DOHH2 (cell line): ENCODE results near the gene PPFIA1.

Source experiments
- H3F3A ChIP-seq: fragments of 200-600 bp; sonication (generic), shearing (Covaris generic); 2 replicates; pipeline ENCODE4 v1.6.0; 2016; ENCODE audit warnings: antibody characterized with exemption, mild to moderate bottlenecking; ENCODE audit not compliant: control insufficient read depth, insufficient read depth
- H3K27ac ChIP-seq: fragments of 200-600 bp; sonication (generic); 2 replicates; pipeline ENCODE4 v1.5.1; 2014; ENCODE audit warnings: low read depth, mild to moderate bottlenecking, low read length, moderate library complexity
- H3K27me3 ChIP-seq: fragments of 200-600 bp; sonication (generic); 2 replicates; pipeline ENCODE4 v1.6.1; 2014; ENCODE audit warnings: mild to moderate bottlenecking, low read length, mixed read lengths; ENCODE audit not compliant: control insufficient read depth
- H3K36me3 ChIP-seq: fragments of 200-600 bp; sonication (generic); 2 replicates; pipeline ENCODE4 v1.6.1; 2014; ENCODE audit warnings: mild to moderate bottlenecking, low read length, moderate library complexity, mixed read lengths; ENCODE audit not compliant: control insufficient read depth
- H3K4me1 ChIP-seq: fragments of 200-600 bp; sonication (generic); 2 replicates; pipeline ENCODE4 v1.6.1; 2014; ENCODE audit warnings: mild to moderate bottlenecking, low read length, mixed read lengths; ENCODE audit not compliant: control insufficient read depth
- H3K4me2 ChIP-seq: fragments of 200-600 bp; sonication (generic); 2 replicates; pipeline ENCODE4 v1.6.0; 2014; ENCODE audit warnings: mild to moderate bottlenecking, low read length, moderate library complexity
- H3K4me3 ChIP-seq: fragments of 200-600 bp; sonication (generic); 2 replicates; pipeline ENCODE4 v1.5.1; 2014; ENCODE audit warnings: mild to moderate bottlenecking, low read length, mixed read lengths
- H3K79me2 ChIP-seq: fragments of 200-600 bp; sonication (generic); 2 replicates; pipeline ENCODE4 v1.6.1; 2014; ENCODE audit warnings: mild to moderate bottlenecking, low read length, mixed read lengths; ENCODE audit not compliant: control insufficient read depth
- H3K9me2 ChIP-seq: fragments of 200-600 bp; sonication (generic); replicated peaks from 2 replicates; pipeline ENCODE4 v1.6.1; 2014; ENCODE audit warnings: mild to moderate bottlenecking, low read length, mixed read lengths; ENCODE audit not compliant: control insufficient read depth
- H3K9me3 ChIP-seq: fragments of 200-600 bp; sonication (generic); 2 replicates; pipeline ENCODE4 v1.6.1; 2014; ENCODE audit warnings: antibody characterized with exemption, low read length, mixed read lengths; ENCODE audit not compliant: control insufficient read depth, insufficient read depth
- H4K20me1 ChIP-seq: fragments of 200-600 bp; sonication (generic); 2 replicates; pipeline ENCODE4 v1.6.0; 2014; ENCODE audit warnings: low read depth, mild to moderate bottlenecking, antibody characterized with exemption, low read length, moderate library complexity; ENCODE audit not compliant: control insufficient read depth, insufficient read depth
- EZH2phosphoT487 ChIP-seq: fragments of 200-600 bp; sonication (generic); IDR thresholded peaks from 2 replicates; pipeline ENCODE4 v1.6.1; 2017; ENCODE audit warnings: borderline replicate concordance, mild to moderate bottlenecking, antibody characterized with exemption, low read length, moderate library complexity, mixed read lengths
- TF ChIP-seq, protein P1 (sequence below): fragments of 200-600 bp; sonication (generic); IDR thresholded peaks from one replicate; pipeline ENCODE4 v1.5.1; 2014; ENCODE audit warnings: antibody characterized with exemption, mild to moderate bottlenecking, low read depth, low read length; ENCODE audit not compliant: poor library complexity, severe bottlenecking

Gene PPFIA1

DNA sequence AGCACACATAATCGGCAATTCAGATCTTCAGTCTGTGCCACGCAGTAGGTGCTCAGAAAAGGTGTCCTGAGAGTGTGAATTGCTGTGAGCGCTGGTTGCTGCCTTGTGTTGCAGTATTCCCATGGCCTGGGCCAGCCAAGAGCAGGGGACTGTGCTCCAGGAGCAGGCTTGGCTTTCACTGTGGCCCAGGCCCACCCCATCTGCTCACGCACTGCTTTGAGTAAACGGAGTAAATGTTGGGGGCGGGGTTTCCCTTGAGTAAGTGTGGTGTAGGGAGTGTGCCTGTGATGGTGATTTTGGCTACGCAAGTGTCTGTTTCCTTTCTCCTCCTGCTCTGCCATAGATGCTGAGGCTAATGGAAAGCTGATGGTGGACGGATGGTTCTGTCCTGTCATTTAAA is 130.2 kb downstream of the PPFIA1 start:
- no peaks in the 10 kb centered on the region for H3K9me2 ChIP-seq
- no peaks in the 10 kb centered on the region for H3K9me3 ChIP-seq
- H3F3A ChIP-seq: no peaks in the 10 kb centered on the region; the same call in 1 of the 2 replicates
- no peaks in the 10 kb centered on the region for H3K79me2 ChIP-seq
- no peak overlapping the region for H3K27ac ChIP-seq
- H4K20me1 ChIP-seq: peaks cover 17% of the 10 kb centered on the region; the same call in 1 of the 2 replicates
- peaks cover 89% of the 10 kb centered on the region for H3K27me3 ChIP-seq
- H3K4me2 ChIP-seq: no peak overlapping the region
- H3K4me3 ChIP-seq: no peak overlapping the region
- peaks cover 36% of the 10 kb centered on the region for H3K4me1 ChIP-seq
- no peaks in the 10 kb centered on the region for H3K36me3 ChIP-seq
- no peak for TF ChIP-seq EZH2phosphoT487
- TF ChIP-seq, protein P1, sequence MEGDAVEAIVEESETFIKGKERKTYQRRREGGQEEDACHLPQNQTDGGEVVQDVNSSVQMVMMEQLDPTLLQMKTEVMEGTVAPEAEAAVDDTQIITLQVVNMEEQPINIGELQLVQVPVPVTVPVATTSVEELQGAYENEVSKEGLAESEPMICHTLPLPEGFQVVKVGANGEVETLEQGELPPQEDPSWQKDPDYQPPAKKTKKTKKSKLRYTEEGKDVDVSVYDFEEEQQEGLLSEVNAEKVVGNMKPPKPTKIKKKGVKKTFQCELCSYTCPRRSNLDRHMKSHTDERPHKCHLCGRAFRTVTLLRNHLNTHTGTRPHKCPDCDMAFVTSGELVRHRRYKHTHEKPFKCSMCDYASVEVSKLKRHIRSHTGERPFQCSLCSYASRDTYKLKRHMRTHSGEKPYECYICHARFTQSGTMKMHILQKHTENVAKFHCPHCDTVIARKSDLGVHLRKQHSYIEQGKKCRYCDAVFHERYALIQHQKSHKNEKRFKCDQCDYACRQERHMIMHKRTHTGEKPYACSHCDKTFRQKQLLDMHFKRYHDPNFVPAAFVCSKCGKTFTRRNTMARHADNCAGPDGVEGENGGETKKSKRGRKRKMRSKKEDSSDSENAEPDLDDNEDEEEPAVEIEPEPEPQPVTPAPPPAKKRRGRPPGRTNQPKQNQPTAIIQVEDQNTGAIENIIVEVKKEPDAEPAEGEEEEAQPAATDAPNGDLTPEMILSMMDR: no peak

DNA sequence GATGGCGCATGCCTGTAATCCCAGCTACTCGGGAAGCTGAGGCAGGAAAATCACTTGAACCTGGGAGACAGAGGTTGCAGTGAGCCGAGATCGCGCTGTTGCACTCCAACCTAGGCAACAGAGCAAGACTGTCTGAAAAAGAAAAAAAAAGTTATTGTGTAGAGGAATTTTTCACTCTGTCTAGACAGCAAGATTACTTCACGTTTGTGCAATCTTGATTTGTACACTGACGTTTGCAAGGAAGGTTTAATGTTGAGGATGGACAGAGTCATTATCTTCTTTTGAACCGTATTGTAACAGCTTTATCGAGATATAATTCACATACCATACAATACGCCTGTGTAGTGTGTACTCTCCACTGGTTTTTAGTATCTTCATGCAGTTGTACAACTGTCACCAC is 131.5 kb downstream of the PPFIA1 start:
- no peaks in the 10 kb centered on the region for H3K79me2 ChIP-seq

DNA sequence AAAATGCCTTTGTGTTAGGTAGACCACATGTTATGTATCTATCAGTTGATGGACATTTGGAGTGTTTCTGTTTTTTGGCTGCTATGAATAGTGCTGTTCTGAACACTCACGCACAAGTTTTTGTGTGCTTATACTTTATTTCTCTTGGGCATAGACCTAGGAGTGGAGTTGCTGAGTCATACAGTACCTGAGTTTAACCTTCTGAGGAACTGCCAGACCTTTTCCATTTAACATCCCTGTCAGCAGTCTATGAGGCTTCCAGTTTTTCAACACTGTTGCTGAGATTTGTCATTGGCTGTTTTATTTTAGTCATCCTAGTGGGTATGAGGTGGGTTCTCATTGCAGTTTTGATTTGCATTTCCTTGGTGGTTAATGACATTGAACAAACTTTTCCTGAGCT is 132.2 kb downstream of the PPFIA1 start:
- H4K20me1 ChIP-seq: peaks cover 17% of the 10 kb centered on the region
- H3K79me2 ChIP-seq: no peaks in the 10 kb centered on the region
- peaks cover 86% of the 10 kb centered on the region for H3K27me3 ChIP-seq
- no peak for TF ChIP-seq EZH2phosphoT487
- TF ChIP-seq, protein P1: no peak
- H3K4me2 ChIP-seq: no peak overlapping the region
- H3K27ac ChIP-seq: no peak overlapping the region
- H3K4me1 ChIP-seq: peaks cover 30% of the 10 kb centered on the region
- H3K4me3 ChIP-seq: no peak overlapping the region
- H3K9me3 ChIP-seq: no peaks in the 10 kb centered on the region
- no peaks in the 10 kb centered on the region for H3K9me2 ChIP-seq
- H3F3A ChIP-seq: no peaks in the 10 kb centered on the region; the same call in 1 of the 2 replicates
- H3K36me3 ChIP-seq: no peaks in the 10 kb centered on the region

More for the DNA sequence above, 131.5 kb downstream of the PPFIA1 start:
- Histone ChIP-seq H3K9me2 (no peaks in the 10 kb centered on the region), H3K4me3 (no peak overlapping the region), H3F3A (no peaks in the 10 kb centered on the region; the same call in 1 of the 2 replicates), H3K27ac (no peak overlapping the region), H4K20me1 (peaks cover 17% of the 10 kb centered on the region), H3K4me1 (peaks cover 36% of the 10 kb centered on the region), H3K9me3 (no peaks in the 10 kb centered on the region), H3K4me2 (no peak overlapping the region), H3K36me3 (no peaks in the 10 kb centered on the region), H3K27me3 (peaks cover 88% of the 10 kb centered on the region)
- no peak for TF ChIP-seq EZH2phosphoT487
- TF ChIP-seq, protein P1: no peak
